Liver (tissue), 9 donors: ENCODE measurements around the gene LGI1. TPM values are rescaled to one million over a fixed set of nuclear protein-coding genes. Genes with fewer than 3 reads are reported as not detected.

ENCODE experiments used
- DNase-seq: peaks from one replicate; pipeline ENCODE4 v3.0.0-alpha.2; 2017; ENCODE audit warnings: low spot score
- H3K27ac ChIP-seq, 2 donors: one replicate each; pipeline ENCODE4 v1.7.0; 2013; ENCODE audit warnings: inconsistent platforms in 2 of 2, low read length in 2 of 2, control low read depth in 1 of 2, low read depth in 1 of 2, mild to moderate bottlenecking in 1 of 2
- H3K27me3 ChIP-seq, 4 donors: one replicate each; pipeline versions ENCODE4 v1.6.1 to v1.7.0; 2013; ENCODE audit warnings: low read length in 3 of 4, inconsistent platforms in 1 of 4, mild to moderate bottlenecking in 1 of 4, moderate library complexity in 1 of 4; ENCODE audit not compliant: control insufficient read depth in 4 of 4, insufficient read depth in 4 of 4
- H3K36me3 ChIP-seq, 4 donors: one replicate each; pipeline versions ENCODE4 v1.6.1 to v1.7.0; 2013; ENCODE audit warnings: low read length in 3 of 4, mild to moderate bottlenecking in 3 of 4, low read depth in 1 of 4, moderate library complexity in 1 of 4; ENCODE audit not compliant: control insufficient read depth in 4 of 4, insufficient read depth in 3 of 4
- H3K4me1 ChIP-seq, 4 donors: one replicate each; pipeline versions ENCODE4 v1.6.1 to v1.7.0; 2013; ENCODE audit warnings: low read length in 3 of 4, mild to moderate bottlenecking in 3 of 4, moderate library complexity in 1 of 4; ENCODE audit not compliant: control insufficient read depth in 4 of 4, insufficient read depth in 4 of 4
- H3K4me3 ChIP-seq, 3 donors: one replicate each; pipeline versions ENCODE4 v1.6.1 to v1.7.0; 2013; ENCODE audit warnings: low read length in 3 of 3, control low read depth in 1 of 3, low read depth in 1 of 3, mild to moderate bottlenecking in 1 of 3
- H3K9ac ChIP-seq, 2 donors: one replicate each; pipeline ENCODE4 v1.7.0; 2013; ENCODE audit warnings: low read length in 2 of 2, mild to moderate bottlenecking in 2 of 2, moderate library complexity in 2 of 2, control low read depth in 1 of 2, low read depth in 1 of 2
- H3K9me3 ChIP-seq, 4 donors: one replicate each; pipeline versions ENCODE4 v1.6.1 to v1.7.0; 2013; ENCODE audit warnings: low read length in 3 of 4; ENCODE audit not compliant: control insufficient read depth in 4 of 4
- CTCF ChIP-seq: fragments of 150-350 bp; IDR thresholded peaks from 2 replicates; pipeline ENCODE4 v1.5.1; 2017; ENCODE audit warnings: improper control_type of control experiment, low read depth, low read length; ENCODE audit not compliant: missing input control
- EGR1 ChIP-seq, 2 donors: IDR thresholded peaks; 2 replicates each; pipeline ENCODE4 v1.6.1; 2016 to 2018; ENCODE audit warnings: antibody characterized with exemption in 2 of 2, low read depth in 2 of 2
- FOXA1 ChIP-seq: IDR thresholded peaks from 2 replicates; pipeline ENCODE4 v1.6.1; 2016; ENCODE audit warnings: antibody characterized with exemption
- FOXA2 ChIP-seq: IDR thresholded peaks from 2 replicates; pipeline ENCODE4 v1.6.1; 2016; ENCODE audit warnings: antibody characterized with exemption
- GABPA ChIP-seq, 2 donors: IDR thresholded peaks in 1 of 2; conservative IDR thresholded peaks in 1 of 2; 2 replicates each; pipeline ENCODE4 v1.6.1; 2016; ENCODE audit warnings: antibody characterized with exemption in 2 of 2, mild to moderate bottlenecking in 1 of 2, moderate library complexity in 1 of 2
- HNF4A ChIP-seq, 2 donors: conservative IDR thresholded peaks; 2 replicates each; pipeline ENCODE4 v1.6.1; 2016; ENCODE audit warnings: antibody characterized with exemption in 2 of 2, mild to moderate bottlenecking in 2 of 2
- HNF4G ChIP-seq: IDR thresholded peaks from 2 replicates; pipeline ENCODE4 v1.6.1; 2016; ENCODE audit warnings: antibody characterized with exemption
- MAX ChIP-seq: IDR thresholded peaks from 2 replicates; pipeline ENCODE4 v1.6.1; 2016; ENCODE audit warnings: antibody characterized with exemption
- RAD21 ChIP-seq, 2 donors: IDR thresholded peaks; 2 replicates each; pipeline ENCODE4 v1.6.1; 2016; ENCODE audit warnings: antibody characterized with exemption in 2 of 2, mild to moderate bottlenecking in 2 of 2
- REST ChIP-seq: IDR thresholded peaks from 2 replicates; pipeline ENCODE4 v1.6.1; 2016; ENCODE audit warnings: antibody characterized with exemption, mild to moderate bottlenecking
- TAF1 ChIP-seq: conservative IDR thresholded peaks from 2 replicates; pipeline ENCODE4 v1.6.1; 2016; ENCODE audit warnings: antibody characterized with exemption, mild to moderate bottlenecking
- YY1 ChIP-seq: IDR thresholded peaks from 2 replicates; pipeline ENCODE4 v1.6.1; 2016; ENCODE audit warnings: antibody characterized with exemption, mild to moderate bottlenecking
- WGBS: extraction: QIAGEN DNeasy Blood & Tissue Kit; methylation state at CpG from one replicate; pipeline ENCODE4 v1.1.7; 2013; 5-methylcytosine and 5-hydroxymethylcytosine counted together
- polyA plus RNA-seq, 2 donors: library from polyadenylated mRNA; stranded (reverse) in 1 of 2; unstranded in 1 of 2; fragments of 200-250 nt in 1 of 2; fragments of >200 nt in 1 of 2; fragmentation: Nextera tagmentation in 1 of 2; extraction: Ambion mirVana in 1 of 2; gene quantifications; one replicate each; pipeline versions ENCODE4 v1.2.1 to v1.2.3, GENCODE V29; 2013 to 2015
- total RNA-seq, 2 donors: library from RNA; depleted of rRNA; stranded (reverse); fragments of >200 nt; gene quantifications; one replicate each; pipeline ENCODE4 v1.2.3, GENCODE V29; 2014
- TF ChIP-seq, protein P1 (sequence below): IDR thresholded peaks from 2 replicates; pipeline ENCODE4 v1.6.1; 2016; ENCODE audit warnings: antibody characterized with exemption
- TF ChIP-seq, protein P2 (sequence below): IDR thresholded peaks from 2 replicates; pipeline ENCODE4 v1.6.1; 2016; ENCODE audit warnings: antibody characterized with exemption
- donor health status: healthy.
- donor health status: healthy.
- donor health status: healthy.
- donor health status: healthy.
- donor health status: healthy.

LGI1 gene
- total and polyA plus RNA-seq, 4 donors = 0.28 to 1.2 (median 1.1) TPM; not detected in 1

DNA sequence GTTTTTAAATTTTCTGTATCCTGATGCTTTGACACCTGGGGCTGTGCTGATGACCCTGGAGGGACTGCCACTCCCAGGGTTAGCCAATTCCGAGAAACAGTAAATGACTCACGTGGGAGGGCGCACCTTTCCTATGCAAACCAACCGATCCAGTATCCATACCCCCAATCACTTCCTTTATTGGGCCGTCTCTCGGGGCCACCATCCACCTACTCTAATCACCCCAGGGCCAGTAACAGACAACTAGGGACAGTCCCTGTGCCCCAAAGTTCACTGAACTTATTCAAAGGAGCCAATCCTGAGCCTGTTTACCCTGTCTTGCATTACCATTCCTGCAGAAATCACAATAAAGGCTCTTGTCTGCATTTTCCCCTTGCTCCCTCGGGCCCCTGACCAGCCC, 6.6 kb upstream of the LGI1 start:
- no peaks in the 10 kb centered on the region for H3K27me3 ChIP-seq
- no peak overlapping the region for H3K9ac ChIP-seq
- DNase-seq = no peak
- H3K4me1 ChIP-seq = peaks cover 0 to 7% (median 5%) of the 10 kb centered on the region in 4 donors
- no peaks in the 10 kb centered on the region for H3K9me3 ChIP-seq
- WGBS = 58% methylated on average over 7 of the region's 7 CpGs
- no peak overlapping the region for H3K27ac ChIP-seq
- no peaks in the 10 kb centered on the region for H3K36me3 ChIP-seq
- no peak for TF ChIP-seq MAX
- no peak for TF ChIP-seq FOXA2
- TF ChIP-seq YY1 = no peak
- TF ChIP-seq TAF1 = no peak
- TF ChIP-seq REST = no peak
- no peak for TF ChIP-seq CTCF
- no peak for TF ChIP-seq EGR1 (IDR thresholded peaks at IDR 0.05; ENCODE audit: low read depth in 2 of 2)
- TF ChIP-seq HNF4G = no peak
- TF ChIP-seq FOXA1 = no peak
- TF ChIP-seq, protein P1, sequence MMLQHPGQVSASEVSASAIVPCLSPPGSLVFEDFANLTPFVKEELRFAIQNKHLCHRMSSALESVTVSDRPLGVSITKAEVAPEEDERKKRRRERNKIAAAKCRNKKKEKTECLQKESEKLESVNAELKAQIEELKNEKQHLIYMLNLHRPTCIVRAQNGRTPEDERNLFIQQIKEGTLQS = no peak
- H3K4me3 ChIP-seq = no peak overlapping the region

DNA sequence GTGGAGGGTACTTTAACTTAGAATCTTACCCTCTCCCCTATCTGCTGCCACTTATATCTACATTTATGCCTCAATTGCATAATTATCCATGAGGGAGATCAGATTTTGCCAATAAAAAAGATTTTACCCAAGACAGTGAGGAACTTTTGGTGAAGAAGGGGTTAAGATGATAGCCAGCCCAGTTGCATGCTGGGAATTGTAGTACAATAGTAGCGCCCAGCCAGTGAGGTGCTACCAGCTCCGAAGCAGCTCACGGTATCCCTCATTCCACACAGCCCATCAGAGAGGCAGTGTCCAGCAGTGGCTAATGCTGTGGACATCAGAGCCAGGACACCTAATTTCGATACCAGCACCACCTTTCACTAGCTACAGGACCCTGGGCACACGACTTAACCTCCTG, 5.9 kb upstream of the LGI1 start:
- Histone ChIP-seq H3K36me3 (no peaks in the 10 kb centered on the region), H3K9ac (no peak overlapping the region), H3K27me3 (no peaks in the 10 kb centered on the region), H3K9me3 (no peaks in the 10 kb centered on the region), H3K27ac (no peak overlapping the region), H3K4me3 (peak overlapping the region in 2 of 3 donors; percentile 50 to 65), H3K4me1 (peaks cover 0 to 7% (median 5%) of the 10 kb centered on the region in 4 donors)
- peak in 1 of 2 donors; percentile 19 for TF ChIP-seq RAD21 (IDR thresholded peaks at IDR 0.05)
- TF ChIP-seq YY1 = no peak
- WGBS = 3% methylated on average over 5 of the region's 5 CpGs
- no peak for DNase-seq

- Histone ChIP-seq H3K27ac (no peak overlapping the region), H3K36me3 (no peaks in the 10 kb centered on the region)
These were observed 5.0 kb upstream of the LGI1 start for GRCh38 chr10:93752761-93753160.

More at GRCh38 chr10:93752761-93753160, 5.0 kb upstream of the LGI1 start:
- TF ChIP-seq HNF4A (conservative IDR thresholded peaks at IDR 0.05) = no peak
- TF ChIP-seq FOXA2 = no peak
- TF ChIP-seq GABPA (IDR thresholded peaks at IDR 0.05 in 1 of 2, conservative IDR thresholded peaks at IDR 0.05 in 1 of 2) = no peak
- TF ChIP-seq, protein P2, sequence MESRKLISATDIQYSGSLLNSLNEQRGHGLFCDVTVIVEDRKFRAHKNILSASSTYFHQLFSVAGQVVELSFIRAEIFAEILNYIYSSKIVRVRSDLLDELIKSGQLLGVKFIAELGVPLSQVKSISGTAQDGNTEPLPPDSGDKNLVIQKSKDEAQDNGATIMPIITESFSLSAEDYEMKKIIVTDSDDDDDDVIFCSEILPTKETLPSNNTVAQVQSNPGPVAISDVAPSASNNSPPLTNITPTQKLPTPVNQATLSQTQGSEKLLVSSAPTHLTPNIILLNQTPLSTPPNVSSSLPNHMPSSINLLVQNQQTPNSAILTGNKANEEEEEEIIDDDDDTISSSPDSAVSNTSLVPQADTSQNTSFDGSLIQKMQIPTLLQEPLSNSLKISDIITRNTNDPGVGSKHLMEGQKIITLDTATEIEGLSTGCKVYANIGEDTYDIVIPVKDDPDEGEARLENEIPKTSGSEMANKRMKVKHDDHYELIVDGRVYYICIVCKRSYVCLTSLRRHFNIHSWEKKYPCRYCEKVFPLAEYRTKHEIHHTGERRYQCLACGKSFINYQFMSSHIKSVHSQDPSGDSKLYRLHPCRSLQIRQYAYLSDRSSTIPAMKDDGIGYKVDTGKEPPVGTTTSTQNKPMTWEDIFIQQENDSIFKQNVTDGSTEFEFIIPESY = no peak
- TF ChIP-seq REST = no peak
- no peak for DNase-seq
- Histone ChIP-seq H3K4me1 (peaks cover 0 to 7% (median 5%) of the 10 kb centered on the region in 4 donors), H3K4me3 (no peak overlapping the region), H3K9me3 (no peaks in the 10 kb centered on the region), H3K9ac (no peak overlapping the region), H3K27me3 (no peaks in the 10 kb centered on the region)
